NCI-H1417 treated with DMSO at 0.1 percent for 48 hours (cell line): ENCODE measurements around the gene HYAL2.

Experiments used
- DNase-seq: peaks from one replicate; lab custom pipeline; 2025; lab: John Stamatoyannopoulos, UW

Gene HYAL2

GRCh38 chr3:50270422-50271224 is 51.9 kb downstream of the HYAL2 start:
- DNase-seq, result no peak

GRCh38 chr3:50269977-50270413 is 52.5 kb downstream of the HYAL2 start:
- DNase-seq, result no peak

- DNase-seq, result no peak
These were observed 53.1 kb downstream of the HYAL2 start for GRCh38 chr3:50269460-50269859.

- DNase-seq, result no peak
These were observed 53.7 kb downstream of the HYAL2 start, which contains the start of gene SEMA3B for GRCh38 chr3:50268703-50269451. Gene SEMA3B (plus strand): TSS chr3:50269147. CDS start chr3:50269241, 94 bp downstream.

- no peak for DNase-seq
These were observed 54.3 kb downstream of the HYAL2 start for GRCh38 chr3:50268276-50268675.
